NCI-H748 treated with DMSO at 0.1 percent for 48 hours (cell line): Measurements from ENCODE around the gene ZNF212.

Experiments used
- DNase-seq: peaks from one replicate; lab custom pipeline; 2025; lab: John Stamatoyannopoulos, UW

ZNF212 gene

GRCh38 chr7:149239345-149240143, at the start of gene ZNF212:
Gene ZNF212, plus strand, starts transcription at chr7:149239651. Its CDS starts 128 bp downstream, at chr7:149239779.
- DNase-seq: peak; percentile 73

DNA sequence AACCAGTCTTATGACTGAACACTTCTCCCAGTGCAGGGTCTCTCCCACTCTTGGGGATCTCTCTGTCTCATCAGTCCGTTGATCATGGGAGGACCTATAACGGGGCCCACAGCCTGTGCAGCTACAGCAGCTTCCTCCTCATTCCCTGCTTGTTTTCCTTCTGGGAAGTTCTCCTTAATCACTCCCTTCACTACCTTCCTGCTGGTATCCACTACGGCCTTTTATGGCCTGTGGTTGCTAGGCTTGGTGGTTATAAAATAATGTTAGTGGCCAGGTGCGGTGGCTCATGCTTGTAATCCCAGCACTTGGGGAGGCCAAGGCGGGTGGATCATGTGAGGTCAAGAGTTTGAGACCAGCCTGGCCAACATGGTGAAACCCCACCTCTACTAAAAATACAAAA, 47.6 kb upstream of the ZNF212 start:
- no peak for DNase-seq

GRCh38 chr7:149194799-149195179, 44.7 kb upstream of the ZNF212 start:
- no peak for DNase-seq

DNA sequence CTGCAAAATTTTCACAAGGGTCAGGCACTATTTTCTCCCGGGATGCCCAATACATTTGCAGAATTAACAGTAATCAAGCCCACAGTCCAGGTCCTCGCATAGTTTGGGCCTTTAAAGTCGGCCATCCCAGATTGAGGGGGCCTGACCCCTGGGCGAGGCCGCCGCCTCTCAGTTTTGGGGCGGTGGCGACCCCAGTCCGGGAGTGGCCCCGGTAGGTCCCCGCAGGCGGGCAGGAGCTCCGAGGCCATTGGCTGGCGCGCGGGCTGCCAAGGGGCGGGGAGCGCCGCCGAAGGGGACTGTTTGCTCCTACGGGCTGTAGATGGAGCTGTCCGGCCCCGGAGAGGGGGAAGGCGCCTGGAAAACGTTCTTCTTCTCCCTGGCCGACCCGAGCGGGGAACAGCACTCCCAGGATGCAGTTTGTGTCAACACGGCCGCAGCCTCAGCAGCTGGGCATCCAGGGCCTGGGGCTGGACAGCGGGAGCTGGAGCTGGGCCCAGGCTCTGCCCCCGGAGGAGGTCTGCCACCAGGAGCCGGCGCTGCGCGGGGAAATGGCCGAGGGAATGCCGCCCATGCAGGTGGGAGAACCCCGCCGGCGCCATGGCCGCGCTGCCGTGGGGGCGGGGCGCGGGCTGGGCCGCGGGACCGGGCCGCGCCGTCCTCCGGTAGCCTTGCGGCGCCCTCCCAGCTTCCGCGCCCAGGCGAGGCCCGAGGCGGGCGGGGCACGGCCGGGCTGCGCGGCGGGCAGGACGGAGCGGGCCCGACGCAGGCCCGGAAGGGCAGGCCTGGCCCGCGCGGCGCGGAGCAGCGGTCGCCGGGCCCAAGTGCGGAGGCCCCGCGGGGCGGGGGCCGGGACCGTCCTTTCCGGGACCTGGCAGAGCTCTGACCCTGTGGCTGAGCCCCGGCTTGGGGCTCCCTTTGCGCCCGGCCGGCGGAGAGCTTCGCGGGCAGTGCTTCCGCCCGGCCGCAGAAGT, 44.0 kb upstream of the ZNF212 start, which contains the start of gene ZNF282:
ZNF282 (plus strand) TSS at position 367 of the 971 bp plus-strand sequence; CDS start at position 411, 44 bp downstream.
- DNase-seq: peak; percentile 76

DNA sequence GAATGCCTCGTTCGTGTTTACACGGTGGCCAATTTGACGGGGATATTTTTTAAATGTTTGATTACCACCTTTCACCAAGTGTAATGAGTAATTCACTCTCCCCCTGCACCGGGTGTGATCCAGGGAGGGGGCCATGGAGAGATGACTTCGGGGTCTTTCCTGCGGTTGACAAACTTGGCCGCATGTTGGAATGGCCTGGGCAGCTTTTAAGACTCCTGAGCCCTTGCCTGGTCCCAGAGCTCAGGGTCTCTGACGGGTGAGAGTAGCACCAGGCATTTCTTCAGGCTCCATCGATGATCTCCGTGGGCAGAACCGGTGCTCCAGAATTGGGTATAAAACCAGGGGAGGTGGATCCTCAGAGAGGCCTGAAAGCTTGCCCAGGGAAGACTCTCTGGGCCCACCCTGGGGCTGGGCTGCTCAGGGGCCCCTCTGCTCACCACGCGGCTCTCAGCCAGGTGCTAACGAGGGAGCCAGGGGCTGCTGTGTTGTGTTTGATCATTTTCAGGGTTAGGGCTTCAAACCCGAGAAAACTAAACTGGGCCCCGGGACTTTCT, 43.2 kb upstream of the ZNF212 start:
- no peak for DNase-seq

- no peak for DNase-seq
Measured at GRCh38 chr7:149196705-149197171, 42.7 kb upstream of the ZNF212 start.

GRCh38 chr7:149197675-149198074, 41.8 kb upstream of the ZNF212 start:
- no peak for DNase-seq

- no peak for DNase-seq
Measured at GRCh38 chr7:149198161-149198816, 41.2 kb upstream of the ZNF212 start.

- DNase-seq: no peak
Measured at GRCh38 chr7:149199234-149199995, 40.0 kb upstream of the ZNF212 start.

DNA sequence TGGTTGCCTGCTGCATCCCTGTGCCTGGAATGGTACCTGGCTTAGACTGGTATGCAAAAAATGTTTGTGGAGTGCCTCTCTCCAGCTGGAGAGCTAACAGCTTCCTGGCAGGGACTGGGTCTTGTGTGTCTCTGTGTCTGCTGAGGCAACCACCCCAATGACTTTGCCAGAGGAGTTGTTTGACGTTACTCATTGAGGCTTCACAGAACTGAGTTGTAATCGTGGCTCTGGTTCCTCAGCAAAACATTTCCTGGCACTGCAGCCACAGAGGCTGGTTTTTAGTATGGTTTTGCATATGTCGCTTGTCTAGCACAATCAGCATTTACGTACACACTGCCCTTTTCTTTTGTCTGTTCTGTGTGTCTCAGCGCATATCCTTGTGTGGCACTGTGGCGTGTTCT, 36.6 kb upstream of the ZNF212 start:
- DNase-seq: no peak

DNA sequence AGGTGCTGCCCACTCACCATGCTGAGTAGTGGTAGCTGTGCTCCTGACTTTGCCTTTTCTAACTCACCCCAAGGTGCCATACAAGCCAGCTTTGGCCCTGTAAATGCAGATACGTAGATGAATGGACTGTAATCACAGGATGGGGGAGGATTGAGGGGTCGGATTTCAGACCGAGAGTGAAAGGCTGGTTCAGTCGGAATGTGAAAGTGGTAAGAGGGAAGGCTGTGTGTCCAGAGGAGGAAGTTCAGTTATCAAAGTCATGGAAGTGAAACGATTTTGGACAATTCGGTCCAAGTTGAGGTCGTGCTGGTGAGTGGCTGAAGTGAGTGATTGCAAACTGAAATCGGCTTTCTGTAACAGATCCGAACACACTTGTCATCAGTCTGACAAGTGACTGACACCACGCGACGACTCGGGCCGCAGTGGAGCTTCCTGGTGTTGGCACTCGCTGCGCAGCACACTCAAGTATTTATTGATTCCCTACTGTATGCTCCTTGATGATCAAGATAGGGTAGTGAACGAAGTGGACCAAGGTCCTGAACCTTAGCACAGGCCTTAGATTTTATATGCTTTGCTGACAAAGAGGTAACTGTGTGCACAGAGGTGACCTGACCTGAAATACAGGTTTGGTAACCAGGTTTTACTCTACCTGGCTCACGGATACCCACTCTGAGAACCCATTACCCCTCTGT, 33.6 kb upstream of the ZNF212 start:
- no peak for DNase-seq

GRCh38 chr7:149207324-149208035, 32.0 kb upstream of the ZNF212 start:
- DNase-seq: no peak

- no peak for DNase-seq
Measured at GRCh38 chr7:149209518-149210269, 29.8 kb upstream of the ZNF212 start.

DNA sequence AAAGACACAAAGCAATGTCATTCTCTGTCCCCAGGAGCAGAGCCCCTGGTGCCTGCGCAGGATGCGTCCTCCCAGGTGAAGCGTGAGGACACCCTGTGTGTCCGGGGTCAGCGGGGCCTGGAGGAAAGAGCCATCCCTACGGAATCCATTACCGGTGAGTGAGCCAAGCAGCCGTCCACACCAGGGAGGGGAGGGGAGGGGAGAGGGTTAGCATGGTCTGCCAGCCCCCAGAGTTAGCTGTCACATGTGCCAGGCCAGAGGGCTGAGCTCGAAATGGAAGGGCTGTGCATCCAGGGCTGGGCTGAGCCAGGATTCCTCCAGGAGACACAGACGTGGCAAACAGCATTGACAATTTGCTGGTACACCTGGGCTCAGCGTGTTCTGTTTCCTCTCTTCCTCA, 28.9 kb upstream of the ZNF212 start:
- DNase-seq: no peak

GRCh38 chr7:149214020-149214720, 25.3 kb upstream of the ZNF212 start:
- DNase-seq: no peak

GRCh38 chr7:149216402-149216801, 23.0 kb upstream of the ZNF212 start:
- DNase-seq: no peak

- DNase-seq: no peak
Measured at GRCh38 chr7:149217570-149217969, 21.9 kb upstream of the ZNF212 start.
